ENCODE data around the gene ZBTB16. TPM values are rescaled to one million over a fixed set of nuclear protein-coding genes. Genes with fewer than 3 reads are reported as not detected.

ZBTB16 gene
- polyA plus RNA-seq, 1 experiment: not detected

- POLR2A ChIA-PET: no interaction called here
- no peak for DNase-seq (ENCODE audit: low read depth, low spot score)
- Histone ChIP-seq H3K27me3 (ENCODE audit: control insufficient read depth, insufficient read depth, low read length) (peaks cover 3% of the 10 kb centered on the region), H3K4me3 (ENCODE audit: low read depth, low read length) (no peak overlapping the region), H3K9me3 (ENCODE audit: control insufficient read depth, insufficient read depth, low read length) (no peaks in the 10 kb centered on the region), H3K27ac (ENCODE audit: low read depth, low read length) (no peak overlapping the region)
- TF ChIP-seq, protein P1, sequence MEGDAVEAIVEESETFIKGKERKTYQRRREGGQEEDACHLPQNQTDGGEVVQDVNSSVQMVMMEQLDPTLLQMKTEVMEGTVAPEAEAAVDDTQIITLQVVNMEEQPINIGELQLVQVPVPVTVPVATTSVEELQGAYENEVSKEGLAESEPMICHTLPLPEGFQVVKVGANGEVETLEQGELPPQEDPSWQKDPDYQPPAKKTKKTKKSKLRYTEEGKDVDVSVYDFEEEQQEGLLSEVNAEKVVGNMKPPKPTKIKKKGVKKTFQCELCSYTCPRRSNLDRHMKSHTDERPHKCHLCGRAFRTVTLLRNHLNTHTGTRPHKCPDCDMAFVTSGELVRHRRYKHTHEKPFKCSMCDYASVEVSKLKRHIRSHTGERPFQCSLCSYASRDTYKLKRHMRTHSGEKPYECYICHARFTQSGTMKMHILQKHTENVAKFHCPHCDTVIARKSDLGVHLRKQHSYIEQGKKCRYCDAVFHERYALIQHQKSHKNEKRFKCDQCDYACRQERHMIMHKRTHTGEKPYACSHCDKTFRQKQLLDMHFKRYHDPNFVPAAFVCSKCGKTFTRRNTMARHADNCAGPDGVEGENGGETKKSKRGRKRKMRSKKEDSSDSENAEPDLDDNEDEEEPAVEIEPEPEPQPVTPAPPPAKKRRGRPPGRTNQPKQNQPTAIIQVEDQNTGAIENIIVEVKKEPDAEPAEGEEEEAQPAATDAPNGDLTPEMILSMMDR (IDR thresholded peaks at IDR 0.05; ENCODE audit: low read depth, low read length): no peak
- CTCF ChIA-PET: no interaction called here
Measured at GRCh38 chr11:114243461-114244372, 184.2 kb downstream of the ZBTB16 start.

DNA sequence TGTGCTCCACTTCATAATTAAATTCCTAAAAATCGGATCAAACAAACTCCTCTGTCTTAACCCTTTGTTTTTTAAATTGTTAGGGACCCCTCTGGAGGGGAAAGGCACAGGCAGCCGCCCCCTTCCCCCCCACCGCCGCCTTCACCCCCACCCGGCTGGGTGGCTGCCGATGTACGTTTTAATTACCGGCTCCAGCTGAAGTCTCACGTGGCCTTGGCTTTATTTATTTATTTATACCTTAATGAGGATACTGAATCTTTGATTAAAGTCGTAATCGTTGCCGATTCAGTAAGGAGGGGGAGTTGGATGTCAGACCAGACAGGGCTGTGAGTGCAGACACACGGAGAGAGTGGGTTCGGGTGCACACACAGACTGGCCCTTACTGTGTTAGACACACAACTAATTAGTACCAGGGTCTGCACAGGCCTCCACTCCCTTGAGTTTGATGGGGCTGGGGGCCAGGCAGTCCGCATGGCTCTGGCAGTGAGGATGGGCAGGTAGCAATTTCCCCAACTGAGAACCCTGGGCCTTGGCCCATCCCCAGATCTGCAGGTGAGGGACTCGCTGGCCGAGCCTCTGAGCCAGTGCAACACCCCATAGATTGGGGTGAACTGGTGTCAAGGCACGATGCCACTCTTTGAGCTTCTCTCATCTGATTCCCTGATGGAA, 185.3 kb downstream of the ZBTB16 start:
- Histone ChIP-seq H3K27ac (ENCODE audit: low read depth, low read length) (no peak overlapping the region), H3K9me3 (ENCODE audit: control insufficient read depth, insufficient read depth, low read length) (no peaks in the 10 kb centered on the region), H3K27me3 (ENCODE audit: control insufficient read depth, insufficient read depth, low read length) (peaks cover 1% of the 10 kb centered on the region), H3K4me3 (ENCODE audit: low read depth, low read length) (no peak overlapping the region)
- ChIA-PET POLR2A (no interaction called here), CTCF (no interaction called here)
- no peak for DNase-seq (ENCODE audit: low read depth, low spot score)
- TF ChIP-seq, protein P1 (IDR thresholded peaks at IDR 0.05; ENCODE audit: low read depth, low read length): no peak

DNA sequence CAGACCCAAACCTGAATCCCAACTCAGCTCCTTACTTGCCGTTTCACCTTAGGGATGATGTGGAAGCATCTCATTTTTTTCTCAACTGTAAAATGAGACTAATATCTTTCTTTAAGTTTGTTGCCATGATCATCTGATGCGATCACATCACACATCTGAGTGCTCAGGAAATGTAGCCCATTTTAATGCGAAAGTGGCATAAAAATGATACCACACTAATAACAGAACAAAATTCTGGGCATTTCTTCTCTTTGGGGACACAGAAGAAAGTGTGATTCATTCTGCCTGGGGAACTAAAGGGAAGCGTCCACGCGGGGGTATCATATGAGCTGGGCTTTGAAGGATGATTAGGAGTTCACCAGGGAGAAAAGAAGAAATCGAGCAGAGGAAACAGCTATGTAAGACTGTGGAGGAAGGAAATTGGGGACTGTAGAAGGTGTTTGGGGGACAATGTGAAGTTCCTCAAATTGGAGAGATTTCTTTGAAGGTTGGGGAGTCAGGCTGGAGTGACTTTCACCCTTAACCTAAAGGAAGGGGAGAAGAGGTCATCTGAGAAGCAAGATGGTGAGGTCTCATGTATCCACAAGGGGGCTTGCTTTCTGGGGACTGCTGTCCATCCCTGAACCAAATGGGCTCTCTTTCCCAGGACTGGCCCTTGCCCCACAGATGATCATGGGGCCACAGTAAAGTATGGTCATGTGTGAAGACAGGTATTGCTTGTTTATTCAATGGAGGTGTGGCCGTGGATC, 187.0 kb downstream of the ZBTB16 start:
- TF ChIP-seq, protein P1 (IDR thresholded peaks at IDR 0.05; ENCODE audit: low read depth, low read length): no peak
- POLR2A ChIA-PET: interaction anchor here (0.7 kb wide), 1 partner anchor 11 kb away, joined by 3 read pairs; no protein-coding TSS in a partner anchor
- peaks cover 5% of the 10 kb centered on the region for H3K27me3 ChIP-seq (ENCODE audit: control insufficient read depth, insufficient read depth, low read length)
- no peak overlapping the region for H3K4me3 ChIP-seq (ENCODE audit: low read depth, low read length)
- H3K27ac ChIP-seq (ENCODE audit: low read depth, low read length): no peak overlapping the region
- H3K9me3 ChIP-seq (ENCODE audit: control insufficient read depth, insufficient read depth, low read length): no peaks in the 10 kb centered on the region; the same call in 1 of the 2 replicates
- CTCF ChIA-PET: interaction anchor here (0.7 to 5.3 kb wide), 2 partner anchors 12 to 15 kb away, joined by 3 to 36 read pairs; no protein-coding TSS in a partner anchor
- no peak for DNase-seq (ENCODE audit: low read depth, low spot score)

DNA sequence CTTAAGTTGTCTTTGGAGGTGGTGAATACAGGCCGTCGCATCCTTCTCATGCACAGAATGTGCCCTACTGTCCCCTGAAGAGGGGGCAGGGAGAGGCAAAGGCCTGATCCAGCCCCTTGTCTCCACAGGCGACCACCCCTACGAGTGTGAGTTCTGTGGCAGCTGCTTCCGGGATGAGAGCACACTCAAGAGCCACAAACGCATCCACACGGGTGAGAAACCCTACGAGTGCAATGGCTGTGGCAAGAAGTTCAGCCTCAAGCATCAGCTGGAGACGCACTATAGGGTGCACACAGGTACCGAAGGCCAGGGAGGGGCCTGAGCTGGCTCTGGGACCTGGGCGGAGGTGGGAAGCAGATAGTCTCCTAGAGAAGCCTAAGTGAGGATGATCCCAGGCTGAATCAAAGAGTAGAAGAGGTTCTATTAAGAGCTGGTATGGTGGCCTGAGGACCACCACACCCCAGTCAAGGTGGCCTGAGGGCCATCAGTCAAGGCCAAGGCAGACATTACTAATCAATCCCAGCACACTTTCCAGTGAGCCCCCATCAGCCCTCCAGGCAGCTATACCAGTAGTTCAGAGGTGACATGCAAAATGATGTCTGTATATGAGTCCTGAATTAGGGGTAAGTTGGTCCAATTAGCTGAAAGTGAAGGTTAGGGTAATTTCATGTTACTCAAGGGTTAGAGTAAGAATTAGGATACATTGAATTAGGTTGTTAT, 187.7 kb downstream of the ZBTB16 start:
- CTCF ChIA-PET: interaction anchor here (0.7 to 5.3 kb wide), 2 partner anchors 11 to 14 kb away, joined by 3 to 36 read pairs; no protein-coding TSS in a partner anchor
- H3K27ac ChIP-seq (ENCODE audit: low read depth, low read length): no peak overlapping the region
- H3K27me3 ChIP-seq (ENCODE audit: control insufficient read depth, insufficient read depth, low read length): peaks cover 5% of the 10 kb centered on the region
- POLR2A ChIA-PET: interaction anchor here (0.7 kb wide), 1 partner anchor 12 kb away, joined by 3 read pairs; no protein-coding TSS in a partner anchor
- no peak for DNase-seq (ENCODE audit: low read depth, low spot score)
- no peaks in the 10 kb centered on the region; the same call in 1 of the 2 replicates for H3K9me3 ChIP-seq (ENCODE audit: control insufficient read depth, insufficient read depth, low read length)
- H3K4me3 ChIP-seq (ENCODE audit: low read depth, low read length): no peak overlapping the region
- TF ChIP-seq, protein P1 (IDR thresholded peaks at IDR 0.05; ENCODE audit: low read depth, low read length): no peak
